ENCODE results near the gene AATF.

The AATF gene

DNA sequence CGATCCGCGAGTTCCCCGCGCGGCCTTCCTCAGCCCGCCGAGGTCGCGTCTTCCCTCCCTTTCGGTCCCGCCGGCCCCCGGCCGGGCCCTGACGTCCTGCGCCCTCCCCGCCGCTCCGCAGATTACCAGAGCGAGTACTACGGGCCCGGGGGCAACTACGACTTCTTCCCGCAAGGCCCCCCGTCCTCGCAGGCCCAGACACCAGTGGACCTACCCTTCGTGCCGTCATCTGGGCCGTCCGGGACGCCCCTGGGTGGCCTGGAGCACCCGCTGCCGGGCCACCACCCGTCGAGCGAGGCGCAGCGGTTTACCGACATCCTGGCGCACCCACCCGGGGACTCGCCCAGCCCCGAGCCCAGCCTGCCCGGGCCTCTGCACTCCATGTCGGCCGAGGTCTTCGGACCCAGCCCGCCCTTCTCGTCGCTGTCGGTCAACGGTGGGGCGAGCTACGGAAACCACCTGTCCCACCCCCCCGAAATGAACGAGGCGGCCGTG lies 6.1 kb upstream of the AATF start:
- DNase-seq: no peak

DNA sequence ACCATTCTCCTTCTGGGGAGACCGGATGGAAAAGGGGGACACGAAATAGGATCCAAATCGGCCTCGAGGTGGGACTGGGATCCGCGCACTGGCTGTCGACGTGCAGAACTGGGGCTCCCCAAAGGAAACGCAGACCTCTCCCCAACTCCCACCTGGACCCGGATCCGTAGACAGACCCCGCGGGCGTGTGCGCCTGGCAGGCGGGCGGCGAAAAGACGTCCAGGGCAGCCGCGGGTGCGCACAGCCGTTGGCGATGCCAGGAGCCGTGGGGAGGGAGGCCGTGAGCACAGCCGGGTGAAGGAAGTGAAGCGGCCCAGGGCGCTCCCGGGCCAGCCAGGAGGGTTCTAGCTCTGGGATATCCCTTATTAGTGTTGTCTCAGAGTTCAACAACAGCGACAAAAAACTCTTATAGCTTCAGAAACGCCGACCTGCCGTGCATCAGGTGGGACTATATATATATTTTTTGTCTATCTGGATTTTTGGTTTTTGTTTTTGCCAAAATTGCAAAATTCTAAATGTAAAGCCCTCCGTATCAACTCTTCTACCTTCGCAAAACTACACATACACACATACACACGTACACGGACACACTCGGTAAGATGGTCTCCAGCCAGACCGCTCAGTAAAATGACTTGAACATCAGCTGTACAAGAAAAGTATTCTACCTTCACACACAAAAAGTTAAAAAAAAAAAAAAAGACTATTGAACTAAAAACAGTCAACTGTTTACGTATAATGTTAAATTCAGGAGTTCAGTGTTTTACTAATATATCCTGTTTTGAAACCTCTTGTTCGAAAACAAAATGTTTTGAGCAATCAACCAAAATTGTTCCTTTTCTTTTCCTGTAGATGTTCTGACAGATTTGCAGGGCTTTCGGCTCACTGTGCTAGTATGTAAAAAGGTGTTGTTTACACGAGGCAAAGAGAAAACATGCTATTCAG lies 5.2 kb upstream of the AATF start:
- no peak for DNase-seq

DNA sequence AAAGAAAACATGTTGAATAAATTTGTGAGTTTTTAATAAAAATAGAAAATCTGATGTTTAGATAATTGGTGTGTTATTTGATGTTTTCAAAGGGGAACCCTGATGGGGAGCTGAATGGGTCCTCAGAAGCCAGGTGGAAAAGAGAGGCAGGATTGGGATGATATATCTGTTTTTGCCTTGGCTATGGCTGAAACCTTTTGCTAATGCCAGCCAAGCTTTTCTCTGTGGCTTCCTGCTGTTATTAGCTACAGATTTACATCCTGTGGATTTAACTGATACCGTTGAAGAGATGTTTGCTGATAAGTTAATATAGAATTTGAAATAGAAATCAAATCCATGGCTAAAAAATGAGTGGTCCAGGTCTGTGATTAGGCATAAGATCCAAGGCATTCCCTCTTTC lies 4.2 kb upstream of the AATF start:
- no peak for DNase-seq

DNA sequence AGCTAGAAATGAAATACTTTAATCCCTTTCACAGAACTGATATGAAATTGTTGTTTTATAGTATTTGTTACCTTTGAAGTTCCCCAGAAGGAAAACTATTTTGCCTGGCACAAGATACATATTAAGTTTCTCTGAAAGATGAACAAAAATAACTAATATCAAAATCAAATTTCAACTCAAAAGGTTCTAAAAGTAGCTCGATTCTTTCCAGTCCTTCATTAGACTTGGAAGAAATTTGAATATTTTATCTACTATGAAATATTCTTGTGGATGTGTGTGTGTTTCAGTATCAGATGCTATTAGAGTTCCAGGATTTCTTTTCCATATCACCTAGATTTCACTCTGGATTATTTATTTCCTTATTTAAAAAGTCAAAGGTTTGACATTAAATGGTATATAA lies 3.6 kb upstream of the AATF start:
- DNase-seq: no peak

DNA sequence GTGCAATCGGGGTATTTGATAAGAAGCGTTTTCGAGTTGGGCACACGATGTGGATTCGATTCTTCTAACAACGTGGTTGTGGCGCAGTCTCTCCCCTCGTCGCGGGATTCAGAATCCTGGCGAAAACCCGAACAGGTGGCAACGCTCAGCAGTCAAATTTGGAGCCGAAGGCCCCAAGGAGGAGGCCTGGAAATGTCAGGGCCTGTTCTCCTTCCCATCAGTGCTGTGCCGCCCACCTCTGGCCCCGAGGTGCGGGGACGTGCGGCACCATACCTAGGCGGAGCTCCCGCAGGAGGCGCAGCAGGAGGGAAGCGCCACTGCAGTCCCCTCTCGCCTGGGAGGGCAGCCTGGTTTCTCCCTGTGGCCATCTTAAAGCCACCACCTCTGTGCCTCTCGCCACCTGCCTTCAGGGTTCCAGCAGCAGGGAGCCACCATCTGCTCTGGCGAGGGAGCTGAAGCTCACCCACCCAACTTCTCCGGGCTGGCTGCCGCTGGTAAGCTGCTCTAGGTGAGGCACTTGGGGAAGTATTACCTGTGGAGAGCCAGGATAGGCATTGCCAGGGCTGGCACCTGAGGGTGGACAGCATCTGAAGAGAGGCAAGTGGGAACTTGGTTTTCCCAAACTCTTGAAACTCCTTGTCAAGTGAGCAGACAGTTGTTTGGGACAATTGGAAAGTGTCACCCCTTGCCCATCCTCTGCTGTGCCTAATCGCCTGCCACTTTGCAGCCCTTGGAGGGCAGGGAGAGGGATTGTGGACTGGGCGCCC lies 2.6 kb upstream of the AATF start:
- no peak for DNase-seq

DNA sequence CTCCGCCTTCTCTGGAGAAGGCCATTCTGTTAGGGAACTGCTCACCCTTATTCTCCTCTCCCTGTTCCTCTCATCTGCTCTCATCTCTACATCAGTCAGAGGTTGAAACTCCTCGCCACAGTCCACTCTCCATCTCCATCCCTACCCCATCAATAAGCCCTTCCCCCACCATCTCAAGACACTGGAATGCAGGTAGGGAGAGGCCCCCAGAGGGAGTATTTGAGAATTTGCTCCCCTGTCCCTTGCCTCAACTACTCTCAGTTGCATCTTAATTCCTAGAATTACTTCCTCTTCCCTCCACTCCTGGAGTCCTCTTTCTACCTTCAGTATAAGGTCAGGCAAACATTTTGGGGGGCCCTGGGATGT lies 2.0 kb upstream of the AATF start:
- no peak for DNase-seq

DNA sequence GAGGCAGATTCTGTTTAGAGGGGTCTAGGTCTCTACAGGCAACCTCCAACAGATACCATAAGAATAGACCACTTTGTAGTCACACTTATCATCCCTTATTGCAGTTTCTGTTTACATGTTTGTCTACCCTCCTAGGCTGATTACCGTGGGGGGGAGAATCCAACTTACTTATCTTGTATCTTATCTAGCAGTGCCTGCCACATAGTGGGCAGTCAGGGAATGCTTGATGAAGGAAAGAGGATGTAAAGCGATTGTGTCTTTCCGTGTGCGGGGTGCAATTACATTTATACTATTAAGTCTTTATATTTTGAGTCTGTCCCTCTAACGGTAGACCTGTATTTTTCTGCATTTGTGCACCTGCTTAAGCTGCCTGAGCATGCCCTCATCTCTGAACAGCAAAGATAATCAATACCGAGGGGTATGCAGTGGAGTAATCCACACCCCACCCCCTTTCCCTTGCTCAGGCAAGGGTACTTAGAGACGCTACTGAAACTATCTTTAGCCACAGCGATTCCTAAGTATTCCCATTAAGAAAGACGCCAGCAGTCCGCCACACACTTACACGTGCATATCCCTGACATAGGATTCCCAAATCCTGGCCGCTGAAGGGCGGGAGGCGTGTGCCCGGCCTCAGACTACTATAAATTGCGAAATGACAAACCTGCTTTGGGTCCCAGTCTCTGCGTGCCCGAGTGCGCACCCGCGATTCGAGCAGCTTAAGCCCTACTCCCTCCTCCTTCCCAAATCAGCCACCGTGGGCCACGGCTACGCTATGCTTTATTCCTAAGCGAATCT lies 635 bp upstream of the AATF start:
- DNase-seq: no peak

DNA sequence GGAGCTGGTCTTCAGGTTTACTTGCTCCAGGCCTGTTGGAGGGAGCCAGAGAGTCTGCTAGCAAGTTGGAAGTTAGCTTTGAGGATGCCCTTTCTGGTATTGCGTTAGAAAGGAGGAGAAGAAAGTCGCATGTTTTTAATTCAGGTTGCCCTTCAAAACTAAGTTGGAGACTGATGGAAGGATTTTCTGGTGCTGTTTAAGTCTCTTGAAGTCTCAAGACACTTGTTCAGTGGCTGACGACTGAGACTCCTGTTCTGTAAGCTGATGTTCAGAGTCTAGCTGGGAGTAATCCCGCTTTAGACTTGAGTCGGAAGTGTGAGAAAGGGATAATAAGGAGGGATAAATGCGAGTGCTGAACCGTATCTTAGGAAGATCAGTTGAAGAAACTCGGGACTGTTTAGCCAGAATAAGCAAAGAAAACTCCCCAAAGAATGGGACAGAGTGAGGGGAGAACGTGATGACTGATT lies 740 bp downstream of the AATF start:
- no peak for DNase-seq

DNA sequence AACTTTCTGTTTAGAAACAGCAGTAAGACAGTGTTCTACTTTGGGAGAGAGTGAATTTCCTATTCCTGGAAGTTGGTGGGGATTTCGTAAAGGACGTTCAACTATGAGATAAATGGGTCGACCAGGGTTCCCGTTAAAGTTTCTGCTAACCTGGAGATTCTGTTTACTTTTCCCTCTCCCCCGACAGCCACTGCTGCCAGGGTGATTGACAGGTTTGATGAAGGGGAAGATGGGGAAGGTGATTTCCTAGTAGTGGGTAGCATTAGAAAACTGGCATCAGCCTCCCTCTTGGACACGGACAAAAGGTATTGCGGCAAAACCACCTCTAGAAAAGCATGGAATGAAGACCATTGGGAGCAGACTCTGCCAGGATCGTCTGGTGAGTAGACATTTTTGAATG lies 1.3 kb downstream of the AATF start:
- DNase-seq: no peak

DNA sequence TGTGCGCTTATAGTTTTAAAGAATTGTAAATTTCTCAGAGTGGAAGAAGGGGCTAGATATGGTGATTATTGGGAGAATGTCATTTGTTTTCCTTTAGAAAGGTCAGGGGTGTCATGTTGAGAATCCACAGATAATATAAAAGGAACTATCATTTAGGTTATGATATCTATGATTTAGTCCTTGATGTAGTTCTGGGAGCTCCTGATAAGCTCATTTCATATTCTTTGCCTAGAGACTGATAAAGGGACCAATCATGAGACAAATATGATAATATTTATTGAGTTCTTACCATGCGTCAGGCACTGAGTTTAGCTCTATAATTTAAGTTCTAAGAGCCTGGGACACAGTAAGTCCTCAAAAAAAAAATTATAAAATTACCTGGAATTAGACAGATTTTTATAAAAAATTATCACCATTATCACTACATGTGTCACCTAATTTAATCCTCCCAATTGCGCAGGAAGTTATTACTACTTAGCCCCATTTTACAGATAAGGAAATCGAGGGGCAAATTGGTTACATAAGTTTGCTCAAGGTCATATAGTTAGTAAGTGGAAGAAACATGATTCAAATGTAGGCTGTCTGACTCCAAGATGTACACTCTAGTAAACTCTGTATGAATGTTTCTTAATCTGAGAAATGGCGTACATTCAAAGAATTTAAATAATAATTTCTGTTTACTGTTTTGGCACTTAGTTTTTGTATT lies 2.5 kb downstream of the AATF start:
- no peak for DNase-seq

DNA sequence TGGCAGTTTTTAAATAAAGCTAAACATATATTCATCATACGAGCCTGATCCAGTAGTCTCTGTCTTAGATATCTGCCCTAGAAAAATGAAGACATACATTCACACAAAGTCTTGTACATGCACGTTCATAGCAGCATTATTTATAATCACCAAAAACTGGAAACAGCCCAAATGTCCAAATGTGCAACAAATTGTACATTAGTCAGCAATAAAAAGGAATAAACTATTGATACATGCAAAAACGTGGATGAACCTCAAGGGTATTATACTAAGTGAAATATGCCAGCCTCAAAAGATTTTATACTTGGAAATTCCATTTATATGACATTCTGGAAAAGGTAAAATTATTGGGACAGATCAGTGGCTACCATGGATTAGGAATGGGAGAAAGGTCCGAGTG lies 22.8 kb downstream of the AATF start:
- no peak for DNase-seq

DNA sequence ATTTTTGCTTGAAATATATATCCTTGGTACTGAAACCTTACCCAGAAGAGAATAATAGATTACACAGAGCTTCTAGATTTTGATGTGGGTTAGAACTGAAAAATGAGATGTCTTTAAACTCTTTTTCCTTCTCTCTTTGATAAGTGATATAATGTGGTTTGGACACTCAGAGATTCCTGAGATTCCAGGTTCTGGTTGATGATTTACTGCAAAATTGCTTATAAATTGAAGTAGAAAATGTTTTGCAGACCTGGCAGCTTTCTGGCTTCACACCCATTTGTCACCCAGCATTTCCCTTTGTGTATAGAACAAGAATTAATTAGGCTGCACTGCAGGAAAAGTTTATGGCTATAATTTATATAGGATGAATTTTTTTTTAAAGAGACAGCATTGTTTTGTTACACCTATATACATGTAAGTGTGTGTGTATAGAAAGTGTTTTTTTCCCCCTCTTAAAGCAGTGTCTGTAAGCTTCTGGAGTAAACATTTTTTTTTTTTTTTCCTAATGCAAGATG lies 23.5 kb downstream of the AATF start:
- DNase-seq: no peak

DNA sequence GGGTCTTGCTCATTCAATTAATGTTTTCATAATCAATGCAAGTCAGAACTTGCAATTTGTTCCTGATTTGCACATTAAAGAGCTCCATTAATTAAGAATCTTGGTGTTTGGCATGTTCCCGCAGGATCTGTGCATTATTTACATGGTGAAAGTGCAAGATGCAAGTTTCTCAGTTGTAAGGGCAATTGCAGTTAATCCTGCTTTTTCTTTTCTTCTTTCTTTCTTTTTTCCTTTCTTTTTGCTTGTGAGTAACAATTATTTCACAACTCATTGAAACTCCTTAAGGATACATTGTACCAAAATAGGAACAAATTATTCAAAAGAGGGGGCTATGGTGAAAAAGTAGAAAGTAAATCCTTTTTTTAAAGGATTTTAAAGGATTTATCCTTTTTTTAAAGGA lies 24.2 kb downstream of the AATF start:
- DNase-seq: no peak

DNA sequence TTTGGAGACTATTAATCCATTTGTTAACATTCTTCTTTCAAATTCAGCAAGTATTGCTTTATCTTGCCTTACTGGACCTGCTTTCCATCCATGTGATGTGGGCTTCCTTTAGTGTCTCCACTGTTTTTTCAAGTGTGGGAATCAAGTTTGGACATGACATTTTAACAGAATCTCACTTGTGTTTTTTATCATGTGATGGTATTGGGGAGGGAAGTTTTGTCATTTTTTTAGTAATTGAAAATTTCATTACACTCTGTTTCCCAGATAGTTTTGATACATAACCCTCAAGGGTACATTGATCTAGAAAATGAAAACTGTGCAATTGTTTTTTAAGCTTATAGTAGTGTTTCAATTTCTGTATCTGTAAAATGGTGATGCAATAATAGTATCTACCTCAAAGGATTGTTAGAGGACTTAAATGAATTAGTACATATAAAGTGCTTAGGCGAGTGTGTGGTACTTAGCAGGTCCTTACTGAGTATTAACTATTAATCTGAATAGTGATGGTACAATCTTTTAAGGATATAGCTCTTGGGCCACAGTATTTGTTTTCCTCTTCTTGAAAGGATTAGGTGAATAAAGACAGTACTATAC lies 27.3 kb downstream of the AATF start:
- no peak for DNase-seq

DNA sequence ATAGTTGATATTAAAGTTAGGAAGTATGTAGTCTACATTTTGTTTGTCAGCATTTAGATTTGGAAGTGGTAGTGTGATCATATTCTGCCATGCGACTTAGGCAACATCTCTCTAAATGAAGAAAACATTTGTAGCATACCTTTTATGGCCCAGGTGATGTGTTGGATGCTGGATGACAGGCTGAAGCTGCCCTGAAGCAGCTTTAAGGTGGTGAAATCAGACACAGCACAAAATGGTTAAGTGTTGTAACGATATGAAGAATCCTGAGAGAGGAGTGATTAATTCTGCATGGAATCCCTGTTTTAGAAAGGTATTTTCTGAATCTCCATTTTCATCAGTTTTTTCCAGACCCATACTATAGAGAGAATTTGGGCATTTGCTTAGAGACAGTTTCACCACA lies 28.3 kb downstream of the AATF start:
- no peak for DNase-seq

DNA sequence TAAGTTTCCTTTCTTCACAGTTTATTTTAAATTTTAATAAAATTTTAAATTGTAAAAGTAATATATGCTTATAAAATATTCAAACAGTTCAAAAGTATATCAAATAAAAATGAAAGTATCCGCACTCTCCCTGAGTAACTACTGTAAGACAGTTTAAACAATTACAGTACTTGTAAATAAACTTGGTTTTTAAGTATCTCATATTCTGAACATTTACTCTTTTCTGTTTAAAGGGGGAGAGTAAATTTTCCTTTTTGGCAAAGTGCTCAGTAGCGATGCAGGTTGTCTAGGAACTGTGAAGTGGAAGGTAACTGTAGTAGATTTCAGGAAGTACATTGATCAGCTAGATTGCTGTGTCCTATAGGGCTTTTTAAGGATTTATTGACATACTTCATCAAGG lies 28.8 kb downstream of the AATF start:
- DNase-seq: no peak

DNA sequence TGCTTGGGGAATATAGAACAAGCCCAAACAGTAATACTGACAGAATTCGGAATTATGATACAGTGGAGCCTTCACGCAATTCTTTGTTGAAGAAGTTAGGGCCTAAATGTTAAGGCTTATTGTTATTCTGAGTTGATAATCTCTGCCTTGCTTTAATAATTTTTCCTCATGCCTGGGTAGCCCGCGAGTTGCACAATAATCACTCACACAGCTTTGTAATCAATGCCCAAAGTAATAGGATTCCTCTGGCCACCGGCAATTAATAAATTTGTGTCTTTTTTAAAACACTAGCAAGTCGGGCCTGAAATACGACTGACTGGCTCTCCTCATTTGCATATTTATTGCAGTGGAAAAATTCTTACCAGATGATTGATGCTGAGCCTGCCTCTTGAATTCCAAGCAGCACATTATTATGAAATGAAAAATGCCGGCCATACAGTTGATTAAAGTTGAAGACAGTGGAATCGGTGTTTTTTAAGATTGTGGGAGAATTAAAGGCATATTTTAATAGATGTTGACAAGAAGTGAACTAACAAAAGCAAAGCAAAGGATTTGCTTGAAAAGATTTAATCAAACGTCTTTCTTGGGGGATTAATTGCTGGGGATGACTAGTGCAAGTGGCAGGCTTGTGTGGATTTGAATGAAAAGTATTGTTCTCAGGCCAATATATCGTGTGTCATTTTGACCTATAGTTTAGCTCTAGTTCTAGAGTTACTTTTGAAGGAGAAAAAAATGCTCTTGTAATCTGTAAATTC lies 30.2 kb downstream of the AATF start:
- no peak for DNase-seq

DNA sequence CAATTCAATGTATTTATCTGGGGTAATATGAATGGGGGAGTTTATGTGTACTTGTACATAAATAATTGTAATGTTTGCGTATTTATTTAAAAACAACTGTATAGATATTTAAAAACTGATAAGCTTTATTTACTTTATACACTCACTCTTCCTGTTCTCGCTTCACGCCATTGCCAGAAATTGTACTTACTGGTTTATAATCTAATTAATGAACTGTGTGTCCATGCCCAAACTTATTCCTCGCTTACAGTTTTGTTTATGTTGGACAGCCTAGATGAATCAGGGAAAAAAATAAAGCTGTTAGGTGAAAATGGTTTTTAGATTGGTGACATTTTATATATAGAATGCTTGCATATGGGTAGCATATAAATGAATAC lies 30.8 kb downstream of the AATF start:
- DNase-seq: no peak

DNA sequence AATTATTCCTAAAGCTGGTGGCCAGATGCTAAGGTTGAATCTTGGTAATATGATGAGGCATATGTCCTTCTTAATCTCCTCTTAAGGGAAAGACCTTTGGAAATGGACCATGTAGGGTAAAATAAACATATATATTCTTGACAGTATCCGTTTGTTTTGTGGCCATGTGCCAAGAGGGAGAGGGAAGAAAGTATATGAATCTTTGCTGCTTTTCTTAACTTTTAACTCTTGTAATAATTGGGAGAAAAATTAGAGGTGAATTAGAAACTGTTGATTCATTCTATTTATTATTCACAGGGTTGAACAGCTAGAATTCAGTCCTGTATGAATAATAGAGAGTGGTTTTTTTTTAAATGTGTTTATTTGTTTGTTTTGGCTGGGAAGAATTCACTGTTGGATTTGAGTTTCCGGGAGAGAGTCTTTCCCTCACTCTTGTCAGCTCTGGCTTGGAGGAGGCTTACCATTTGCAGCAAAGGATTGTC lies 31.6 kb downstream of the AATF start:
- no peak for DNase-seq

DNA sequence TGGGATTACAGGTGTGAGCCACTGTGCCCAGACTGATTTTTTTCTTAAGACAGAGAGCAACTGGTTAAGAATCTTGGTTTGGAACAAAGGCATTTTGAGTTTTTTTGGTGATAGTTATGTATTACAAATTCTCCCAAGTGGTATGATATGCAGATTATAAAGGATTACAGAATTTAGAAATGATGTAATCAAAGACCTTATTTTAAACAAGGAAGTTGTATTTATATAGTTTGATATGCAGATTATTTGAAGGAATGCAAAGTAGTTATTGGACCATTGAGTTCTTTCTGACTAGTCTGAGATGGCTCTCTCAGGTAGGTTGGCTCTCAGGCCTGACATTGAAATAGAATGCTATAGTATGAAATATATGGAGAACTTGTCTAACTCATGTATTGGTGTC lies 34.9 kb downstream of the AATF start:
- no peak for DNase-seq

DNA sequence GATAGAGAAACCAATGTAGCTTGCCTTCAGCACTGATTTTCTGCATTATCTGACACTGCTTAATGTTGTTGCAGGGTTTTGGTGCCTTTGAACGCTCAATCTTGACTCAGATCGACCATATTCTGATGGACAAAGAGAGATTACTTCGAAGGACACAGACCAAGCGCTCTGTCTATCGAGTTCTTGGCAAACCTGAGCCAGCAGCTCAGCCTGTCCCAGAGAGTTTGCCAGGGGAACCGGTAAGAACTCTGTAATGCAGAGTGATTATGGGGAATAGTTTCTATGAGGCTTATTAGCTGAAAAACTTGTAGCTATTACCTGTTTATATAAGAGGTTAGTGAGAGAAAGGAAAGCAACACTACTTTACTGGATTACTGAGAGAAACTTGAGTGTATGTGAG lies 40.4 kb downstream of the AATF start:
- no peak for DNase-seq
